Dendritic cell treated with granulocyte-macrophage colony-stimulating factor and Interleukin-4, amounts not matched to agents 40 ng/mL and 50 ng/mL, for 4 days (primary cell): ENCODE measurements around the gene GRM1.

Source experiments
- H3K27ac Mint-ChIP-seq: one replicate; pipeline ENCODE4 v1.8.0; 2022; ENCODE audit warnings: mild to moderate bottlenecking, mixed read lengths
- H3K27me3 Mint-ChIP-seq: one replicate; pipeline ENCODE4 v1.8.0; 2022; ENCODE audit warnings: mild to moderate bottlenecking, mixed read lengths
- H3K36me3 Mint-ChIP-seq: one replicate; pipeline ENCODE4 v1.8.0; 2022; ENCODE audit warnings: low read depth, mixed read lengths
- H3K4me1 Mint-ChIP-seq: one replicate; pipeline ENCODE4 v1.8.0; 2022; ENCODE audit warnings: low read depth, mixed read lengths
- H3K4me3 Mint-ChIP-seq: one replicate; pipeline ENCODE4 v1.8.0; 2022; ENCODE audit warnings: mild to moderate bottlenecking, moderate library complexity, mixed read lengths
- H3K9me3 Mint-ChIP-seq: one replicate; pipeline ENCODE4 v1.8.0; 2022; ENCODE audit warnings: mixed read lengths
- intact Hi-C: fragments of 100-400 bp; cut with micrococcal nuclease; formaldehyde crosslinking; loops from one replicate; pipeline ENCODE4 v1.15.0; 2022

Gene GRM1

DNA sequence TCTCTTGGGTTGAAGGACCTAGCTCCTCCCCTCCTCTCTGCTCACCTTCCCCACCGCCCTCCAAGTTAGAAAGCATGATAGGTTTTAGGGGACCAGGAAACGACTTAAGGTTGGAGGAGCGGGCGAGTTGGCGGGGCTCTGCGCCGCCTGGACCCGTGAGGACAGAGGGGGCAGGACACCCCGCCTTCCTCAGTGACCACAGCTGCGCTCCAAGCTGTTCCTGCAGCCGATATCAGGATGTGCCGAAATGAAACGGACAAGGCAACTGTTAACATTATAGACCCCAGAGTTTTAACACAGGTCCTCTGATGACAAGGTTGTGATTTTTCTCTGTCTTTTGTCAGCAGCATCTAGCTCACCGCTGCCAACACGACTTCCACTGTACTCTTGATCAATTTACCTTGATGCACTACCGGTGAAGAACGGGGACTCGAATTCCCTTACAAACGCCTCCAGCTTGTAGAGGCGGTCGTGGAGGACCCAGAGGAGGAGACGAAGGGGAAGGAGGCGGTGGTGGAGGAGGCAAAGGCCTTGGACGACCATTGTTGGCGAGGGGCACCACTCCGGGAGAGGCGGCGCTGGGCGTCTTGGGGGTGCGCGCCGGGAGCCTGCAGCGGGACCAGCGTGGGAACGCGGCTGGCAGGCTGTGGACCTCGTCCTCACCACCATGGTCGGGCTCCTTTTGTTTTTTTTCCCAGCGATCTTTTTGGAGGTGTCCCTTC is at the start of gene GRM1:
TSS of gene GRM1 (plus strand) at position 212 of the 722 bp plus-strand sequence. CDS start at position 668, 456 bp downstream.
- Mint-ChIP-seq H3K9me3 (no peaks in the 10 kb centered on the region), H3K4me3 (no peak within 1 kb of the TSS), H3K4me1 (no peaks in the 10 kb centered on the region), H3K27ac (no peak within 1 kb of the TSS), H3K27me3 (peaks cover 38% of the 10 kb centered on the region), H3K36me3 (no peaks in the 10 kb centered on the region)
- intact Hi-C loops = no loop called here

GRCh38 chr6:146009338-146009737 is 19.5 kb upstream of the GRM1 start:
- H3K27ac Mint-ChIP-seq = no peak overlapping the region
- no peaks in the 10 kb centered on the region for H3K36me3 Mint-ChIP-seq
- peaks cover 29% of the 10 kb centered on the region for H3K9me3 Mint-ChIP-seq
- intact Hi-C loops = no loop called here
- H3K4me3 Mint-ChIP-seq = no peak overlapping the region
- no peaks in the 10 kb centered on the region for H3K4me1 Mint-ChIP-seq
- no peaks in the 10 kb centered on the region for H3K27me3 Mint-ChIP-seq

GRCh38 chr6:146014233-146014632 is 14.6 kb upstream of the GRM1 start:
- Mint-ChIP-seq H3K4me1 (no peaks in the 10 kb centered on the region), H3K27me3 (no peaks in the 10 kb centered on the region), H3K36me3 (no peaks in the 10 kb centered on the region), H3K9me3 (peaks cover 18% of the 10 kb centered on the region), H3K27ac (no peak overlapping the region), H3K4me3 (no peak overlapping the region)
- intact Hi-C loops = no loop called here

- H3K4me1 Mint-ChIP-seq = no peaks in the 10 kb centered on the region
- H3K9me3 Mint-ChIP-seq = no peaks in the 10 kb centered on the region
- intact Hi-C loops = no loop called here
- no peaks in the 10 kb centered on the region for H3K36me3 Mint-ChIP-seq
- H3K4me3 Mint-ChIP-seq = no peak overlapping the region
- no peak overlapping the region for H3K27ac Mint-ChIP-seq
- H3K27me3 Mint-ChIP-seq = peaks cover 3% of the 10 kb centered on the region
Measured at GRCh38 chr6:146017672-146018071, 11.2 kb upstream of the GRM1 start.

DNA sequence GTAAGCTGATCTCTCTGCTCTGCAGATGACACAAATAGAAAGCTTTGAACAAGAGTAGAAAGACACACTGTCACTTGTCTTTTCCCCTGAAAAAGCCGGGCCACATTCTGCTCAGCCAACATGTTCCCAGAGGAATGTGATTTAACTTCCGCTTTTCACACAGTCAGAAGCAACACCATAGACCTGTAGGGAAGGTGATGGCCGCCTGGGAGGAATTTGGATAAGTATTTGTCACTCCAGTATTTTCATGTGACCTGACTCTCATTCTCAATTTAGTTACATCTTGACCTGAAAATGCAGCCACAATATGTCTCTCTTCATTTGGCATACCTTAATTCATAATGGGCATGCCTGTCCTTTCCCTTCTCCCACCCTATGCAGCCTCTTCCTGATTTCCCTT is 2.0 kb upstream of the GRM1 start:
- Mint-ChIP-seq H3K27ac (no peak overlapping the region), H3K27me3 (peaks cover 38% of the 10 kb centered on the region), H3K36me3 (no peaks in the 10 kb centered on the region), H3K9me3 (no peaks in the 10 kb centered on the region), H3K4me1 (no peaks in the 10 kb centered on the region), H3K4me3 (no peak overlapping the region)
- intact Hi-C loops = no loop called here

DNA sequence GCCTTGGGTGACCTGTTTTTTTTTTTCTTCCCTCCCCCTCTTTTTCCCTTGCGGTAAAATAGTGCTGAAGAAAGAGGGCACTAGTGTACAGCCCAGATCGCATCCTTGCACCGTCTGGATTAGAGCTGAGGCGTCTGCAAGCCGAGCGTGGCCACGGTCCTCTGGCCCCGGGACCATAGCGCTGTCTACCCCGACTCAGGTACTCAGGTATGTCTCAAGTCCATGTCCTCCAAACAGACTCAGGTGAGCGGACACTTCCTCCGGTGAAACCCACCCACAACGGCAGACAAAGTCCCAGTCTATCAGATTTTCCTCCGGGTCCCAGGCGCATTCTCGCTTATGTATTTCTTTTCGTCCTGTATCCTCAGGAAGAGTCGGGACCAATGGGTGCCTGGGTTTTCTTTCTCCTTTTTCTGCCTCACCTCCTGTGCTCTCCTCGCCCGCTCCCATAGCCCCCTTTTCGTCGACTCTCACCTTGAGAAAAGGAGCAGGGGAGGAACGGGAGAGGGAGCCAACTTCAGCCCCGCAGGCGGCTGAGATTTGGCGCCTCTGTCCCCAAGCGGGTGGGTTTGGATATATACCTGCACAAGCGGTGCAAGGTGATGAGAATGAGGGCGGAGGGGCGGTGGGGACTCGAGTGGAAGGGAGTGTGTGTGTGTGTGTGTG is 1.1 kb upstream of the GRM1 start:
- Mint-ChIP-seq H3K4me1 (no peaks in the 10 kb centered on the region), H3K27me3 (peaks cover 38% of the 10 kb centered on the region), H3K4me3 (no peak overlapping the region), H3K27ac (no peak overlapping the region), H3K36me3 (no peaks in the 10 kb centered on the region), H3K9me3 (no peaks in the 10 kb centered on the region)
- intact Hi-C loops = no loop called here

DNA sequence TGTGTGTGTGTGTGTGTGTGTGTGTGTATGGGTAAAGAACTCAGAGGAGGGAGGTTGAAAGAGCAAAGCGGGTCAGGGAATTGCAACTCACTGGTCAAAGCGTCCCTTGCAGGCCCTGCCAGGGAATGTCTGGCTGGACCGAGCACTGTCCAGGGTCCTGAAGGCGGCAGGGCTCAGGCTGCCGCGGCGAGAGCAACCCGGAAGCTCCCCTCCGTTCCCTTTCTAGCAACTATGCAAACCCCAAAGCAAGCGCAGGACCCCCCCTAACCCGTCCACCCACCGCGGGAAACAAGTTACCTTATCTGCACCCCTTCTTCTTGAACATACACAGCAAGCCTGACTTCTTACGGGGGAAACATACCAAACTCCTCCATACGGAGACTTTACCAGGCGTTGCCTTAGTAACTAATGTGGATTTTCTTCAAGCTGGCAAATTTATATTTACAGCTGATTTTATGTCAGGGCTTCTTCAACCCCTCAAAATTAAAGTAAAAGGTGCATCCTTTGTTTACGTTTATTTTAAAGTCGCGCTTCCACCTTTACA is 538 bp upstream of the GRM1 start:
- Mint-ChIP-seq H3K27ac (no peak overlapping the region), H3K36me3 (no peaks in the 10 kb centered on the region), H3K4me1 (no peaks in the 10 kb centered on the region), H3K27me3 (peaks cover 38% of the 10 kb centered on the region), H3K9me3 (no peaks in the 10 kb centered on the region), H3K4me3 (no peak overlapping the region)
- intact Hi-C loops = no loop called here

- Mint-ChIP-seq H3K9me3 (no peaks in the 10 kb centered on the region), H3K4me1 (no peaks in the 10 kb centered on the region), H3K4me3 (no peak overlapping the region), H3K36me3 (no peaks in the 10 kb centered on the region), H3K27ac (no peak overlapping the region), H3K27me3 (peaks cover 38% of the 10 kb centered on the region)
- intact Hi-C loops = no loop called here
Measured at GRCh38 chr6:146029573-146030184, 817 bp downstream of the GRM1 start.

GRCh38 chr6:146032387-146032786 is 3.5 kb downstream of the GRM1 start:
- no peaks in the 10 kb centered on the region for H3K36me3 Mint-ChIP-seq
- H3K4me1 Mint-ChIP-seq = no peaks in the 10 kb centered on the region
- peaks cover 32% of the 10 kb centered on the region for H3K27me3 Mint-ChIP-seq
- intact Hi-C loops = no loop called here
- H3K4me3 Mint-ChIP-seq = no peak overlapping the region
- H3K9me3 Mint-ChIP-seq = no peaks in the 10 kb centered on the region
- H3K27ac Mint-ChIP-seq = no peak overlapping the region

DNA sequence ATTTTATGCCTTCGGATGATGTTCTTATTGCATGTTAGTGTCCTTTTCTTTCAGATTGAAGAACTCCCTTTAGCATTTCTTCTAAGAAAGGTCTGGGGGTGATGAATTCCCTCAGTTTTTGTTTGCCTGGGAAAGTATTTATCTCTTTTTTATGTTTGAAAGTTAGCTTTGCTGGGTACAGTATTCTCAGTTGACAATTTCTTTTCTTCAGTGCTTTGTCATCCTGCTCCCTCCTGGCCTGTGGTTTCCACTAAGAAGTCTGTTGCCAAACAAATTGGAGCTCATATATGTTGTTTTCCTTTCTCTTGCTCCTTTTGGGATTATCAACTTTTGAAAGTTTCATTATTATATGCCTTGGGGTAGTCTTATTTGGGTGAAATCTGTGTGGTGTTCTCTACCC is 11.5 kb downstream of the GRM1 start:
- H3K27me3 Mint-ChIP-seq = no peaks in the 10 kb centered on the region
- H3K27ac Mint-ChIP-seq = no peak overlapping the region
- no peaks in the 10 kb centered on the region for H3K36me3 Mint-ChIP-seq
- H3K9me3 Mint-ChIP-seq = peaks cover 27% of the 10 kb centered on the region
- intact Hi-C loops = no loop called here
- H3K4me1 Mint-ChIP-seq = no peaks in the 10 kb centered on the region
- H3K4me3 Mint-ChIP-seq = no peak overlapping the region

GRCh38 chr6:146041282-146041681 is 12.4 kb downstream of the GRM1 start:
- intact Hi-C loops = no loop called here
- no peak overlapping the region for H3K27ac Mint-ChIP-seq
- peaks cover 27% of the 10 kb centered on the region for H3K9me3 Mint-ChIP-seq
- H3K4me3 Mint-ChIP-seq = no peak overlapping the region
- no peaks in the 10 kb centered on the region for H3K4me1 Mint-ChIP-seq
- H3K36me3 Mint-ChIP-seq = no peaks in the 10 kb centered on the region
- H3K27me3 Mint-ChIP-seq = no peaks in the 10 kb centered on the region

GRCh38 chr6:146047371-146047770 is 18.5 kb downstream of the GRM1 start:
- no peaks in the 10 kb centered on the region for H3K4me1 Mint-ChIP-seq

GRCh38 chr6:146050168-146050567 is 21.3 kb downstream of the GRM1 start:
- H3K27me3 Mint-ChIP-seq = peaks cover 1% of the 10 kb centered on the region
- H3K4me3 Mint-ChIP-seq = no peak overlapping the region
- no peak overlapping the region for H3K27ac Mint-ChIP-seq
- H3K36me3 Mint-ChIP-seq = no peaks in the 10 kb centered on the region
- no peaks in the 10 kb centered on the region for H3K9me3 Mint-ChIP-seq
- intact Hi-C loops = no loop called here
- H3K4me1 Mint-ChIP-seq = no peaks in the 10 kb centered on the region

More at GRCh38 chr6:146047371-146047770, 18.5 kb downstream of the GRM1 start:
- intact Hi-C loops = no loop called here
- no peak overlapping the region for H3K27ac Mint-ChIP-seq
- no peaks in the 10 kb centered on the region for H3K9me3 Mint-ChIP-seq
- no peaks in the 10 kb centered on the region for H3K36me3 Mint-ChIP-seq
- H3K27me3 Mint-ChIP-seq = peaks cover 1% of the 10 kb centered on the region
- no peak overlapping the region for H3K4me3 Mint-ChIP-seq

DNA sequence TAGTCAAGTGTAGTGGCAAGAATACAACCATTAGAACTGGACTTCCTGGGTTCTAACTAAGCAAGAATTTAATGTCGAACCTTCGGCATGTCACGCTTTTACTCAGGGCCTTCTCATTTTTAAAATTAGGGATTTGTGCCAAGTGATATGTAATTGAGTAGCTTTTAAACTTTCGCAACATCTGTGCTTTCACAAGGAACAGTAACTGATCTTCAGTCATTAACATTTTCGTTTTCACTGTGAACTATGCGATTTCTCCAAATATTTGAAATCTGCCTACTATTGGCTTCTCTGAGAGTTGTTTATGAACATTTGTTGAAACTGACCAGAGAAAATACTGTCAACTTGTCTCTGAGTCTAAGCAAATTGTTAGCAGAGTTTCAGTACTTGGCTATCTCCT is 27.6 kb downstream of the GRM1 start:
- Mint-ChIP-seq H3K27ac (no peak overlapping the region), H3K4me1 (no peaks in the 10 kb centered on the region), H3K4me3 (no peak overlapping the region), H3K9me3 (no peaks in the 10 kb centered on the region), H3K36me3 (no peaks in the 10 kb centered on the region), H3K27me3 (no peaks in the 10 kb centered on the region)
- intact Hi-C loops = no loop called here
